ENCODE data around the gene CHIC2.

Gene CHIC2

DNA sequence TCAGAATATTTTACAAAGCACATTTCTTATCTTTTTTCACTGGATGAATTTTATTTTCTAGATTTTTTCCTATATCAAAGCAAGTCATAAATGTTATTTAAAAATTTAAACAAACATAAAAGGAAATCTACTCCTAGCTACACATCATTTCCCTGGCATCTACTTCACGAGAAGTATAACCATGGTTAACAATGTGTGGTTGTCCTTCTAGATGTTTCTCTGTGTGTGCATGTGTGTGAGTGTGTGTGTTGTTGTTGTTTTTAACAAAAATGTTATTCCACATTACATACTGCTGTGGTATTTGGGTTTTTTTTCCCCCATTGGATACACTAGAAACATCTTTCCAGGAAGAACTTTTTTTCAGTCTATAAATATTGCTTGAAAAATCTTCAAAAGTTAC, 103.1 kb downstream of the CHIC2 start:
- H3K27ac ChIP-seq, result no peak overlapping the region
- no peak for DNase-seq (ENCODE audit: low read depth, low spot score)

DNA sequence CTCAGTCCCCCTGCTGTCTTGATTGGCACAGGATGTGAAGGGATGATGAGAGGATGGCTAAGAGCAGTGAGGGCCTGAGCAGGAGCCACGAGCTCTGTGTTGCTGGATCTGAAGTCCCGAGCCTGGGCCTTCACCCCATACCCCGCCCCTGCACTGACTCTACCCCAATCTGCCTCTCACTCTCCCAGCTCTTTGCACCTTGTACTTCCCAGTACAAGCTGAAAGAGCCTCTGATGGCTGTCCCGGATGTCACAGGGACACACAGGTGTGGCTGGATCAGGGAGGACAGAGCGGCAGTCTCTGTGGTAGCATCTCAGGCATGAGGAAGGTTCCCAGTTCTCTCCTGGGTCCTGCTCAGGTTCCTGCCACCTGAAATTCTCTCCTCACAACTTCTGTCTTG, 103.6 kb downstream of the CHIC2 start:
- H3K27ac ChIP-seq, result no peak overlapping the region
- DNase-seq (ENCODE audit: low read depth, low spot score), result no peak

Data from epithelial cell of prostate (primary cell).